Measurements from ENCODE around the gene HBEGF.
A peak's percentile ranks its signal among the peaks of the same experiment; 100 is the strongest.

GRCh38 chr5:140346348-140347221 lies at the start of gene HBEGF:
- peak; percentile 33 to 71 (median 42) for TF ChIP-seq CTCF (IDR thresholded peaks at IDR 0.05)
- peak; percentile 80 to 94 for TF ChIP-seq POLR2A (IDR thresholded peaks at IDR 0.05)
- peak in 1 of 2 donors; percentile 97 for TF ChIP-seq EP300 (IDR thresholded peaks at IDR 0.05)

Data from tibial nerve (tissue), 4 donors.